ENCODE data around the gene GPC6. TPM values are rescaled to one million over a fixed set of nuclear protein-coding genes. Genes with fewer than 3 reads are reported as not detected.

The GPC6 gene
- total RNA-seq, 1 experiment from 2014 or later: 1.6 TPM

DNA sequence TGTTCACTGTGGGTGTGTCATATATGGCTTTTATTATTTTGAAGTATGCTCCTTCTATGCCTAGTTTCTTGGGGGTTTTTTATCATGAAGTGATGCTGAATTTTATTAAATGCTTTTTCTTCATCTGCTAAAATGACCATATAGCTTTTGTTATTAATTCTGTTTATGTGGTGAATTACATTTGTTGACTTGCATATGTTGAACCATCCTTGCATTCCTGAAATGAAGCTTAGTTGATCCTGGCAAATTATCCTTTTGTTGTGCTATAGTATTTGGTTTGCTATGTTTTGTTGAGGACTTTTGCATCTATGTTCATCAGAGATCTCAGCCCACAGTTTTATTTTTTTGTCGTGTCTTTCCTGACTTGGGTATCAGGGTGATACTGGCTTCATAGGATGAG, 12.1 kb downstream of the GPC6 start:
- no peak overlapping the region for H3K4me3 ChIP-seq
- no peaks in the 10 kb centered on the region for H3K36me3 ChIP-seq

GRCh38 chr13:93243375-93244063, 16.9 kb downstream of the GPC6 start:
- peaks cover 14% of the 10 kb centered on the region for H3K9me3 ChIP-seq (replicated peaks)
- no peak overlapping the region for H3K27ac ChIP-seq
- H3K36me3 ChIP-seq: no peaks in the 10 kb centered on the region
- H3K4me1 ChIP-seq (replicated peaks): peaks cover 11% of the 10 kb centered on the region
- no peaks in the 10 kb centered on the region for H3K27me3 ChIP-seq (replicated peaks)
- H3K4me3 ChIP-seq: no peak overlapping the region
- DNase-seq (ENCODE audit: low read depth in 1 of 2, low spot score in 2 of 2): no peak

More for the DNA sequence above, 12.1 kb downstream of the GPC6 start:
- Histone ChIP-seq H3K9me3 (replicated peaks) (peaks cover 13% of the 10 kb centered on the region), H3K27ac (no peak overlapping the region), H3K27me3 (replicated peaks) (no peaks in the 10 kb centered on the region), H3K4me1 (replicated peaks) (no peaks in the 10 kb centered on the region)
- no peak for DNase-seq (ENCODE audit: low read depth in 1 of 2, low spot score in 2 of 2)

- peak in 1 of 2 experiments; percentile 66 for DNase-seq (ENCODE audit: low read depth in 1 of 2, low spot score in 2 of 2)
- Histone ChIP-seq H3K9me3 (replicated peaks) (peaks cover 8% of the 10 kb centered on the region), H3K27me3 (replicated peaks) (no peaks in the 10 kb centered on the region), H3K27ac (no peak overlapping the region), H3K4me3 (peak overlapping the region; percentile 11), H3K4me1 (replicated peaks) (peaks cover 16% of the 10 kb centered on the region), H3K36me3 (no peaks in the 10 kb centered on the region)
These were observed 17.7 kb downstream of the GPC6 start for GRCh38 chr13:93244141-93244917.

DNA sequence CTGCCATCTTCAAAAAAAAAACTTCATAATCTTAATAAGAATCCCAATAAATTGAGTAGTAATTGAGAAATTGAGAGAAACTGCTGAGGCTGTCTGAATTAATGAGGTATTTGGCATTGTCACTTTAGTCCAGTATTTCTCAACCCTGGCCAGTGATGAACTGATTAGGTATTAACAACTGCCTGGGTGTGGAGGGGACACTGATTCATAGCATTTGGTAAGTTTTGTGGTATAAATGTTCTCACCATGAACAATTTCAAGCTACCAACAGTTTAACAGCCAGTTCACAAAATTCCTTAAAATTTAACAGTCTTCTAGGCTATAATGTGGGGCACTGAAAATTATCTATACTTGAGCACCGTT, 18.3 kb downstream of the GPC6 start:
- Histone ChIP-seq H3K36me3 (no peaks in the 10 kb centered on the region), H3K27me3 (replicated peaks) (no peaks in the 10 kb centered on the region), H3K9me3 (replicated peaks) (0 out of 2 replicates have a peak, but pooled peaks cover 6% of the 10 kb centered on the region), H3K4me1 (replicated peaks) (peaks cover 22% of the 10 kb centered on the region), H3K4me3 (no peak overlapping the region), H3K27ac (no peak overlapping the region)
- DNase-seq (ENCODE audit: low read depth in 1 of 2, low spot score in 2 of 2): no peak

- Histone ChIP-seq H3K27ac (no peak overlapping the region), H3K4me1 (replicated peaks) (peaks cover 24% of the 10 kb centered on the region), H3K36me3 (no peaks in the 10 kb centered on the region)
These were observed 19.5 kb downstream of the GPC6 start for GRCh38 chr13:93246069-93246468.

GRCh38 chr13:93248627-93249047, 22.0 kb downstream of the GPC6 start:
- Histone ChIP-seq H3K4me1 (replicated peaks) (peaks cover 24% of the 10 kb centered on the region), H3K27ac (peak overlapping the region; percentile 50; the same call in 1 of the 2 replicates), H3K36me3 (no peaks in the 10 kb centered on the region), H3K27me3 (replicated peaks) (no peaks in the 10 kb centered on the region), H3K9me3 (replicated peaks) (0 out of 2 replicates have a peak, but pooled peaks cover 6% of the 10 kb centered on the region), H3K4me3 (no peak overlapping the region)
- no peak for DNase-seq (ENCODE audit: low read depth in 1 of 2, low spot score in 2 of 2)

More at GRCh38 chr13:93246069-93246468, 19.5 kb downstream of the GPC6 start:
- Histone ChIP-seq H3K27me3 (replicated peaks) (no peaks in the 10 kb centered on the region), H3K9me3 (replicated peaks) (0 out of 2 replicates have a peak, but pooled peaks cover 6% of the 10 kb centered on the region), H3K4me3 (no peak overlapping the region)
- DNase-seq (ENCODE audit: low read depth in 1 of 2, low spot score in 2 of 2): no peak

- Histone ChIP-seq H3K4me1 (replicated peaks) (peaks cover 18% of the 10 kb centered on the region), H3K27ac (peak overlapping the region; percentile 50)
- DNase-seq (ENCODE audit: low read depth in 1 of 2, low spot score in 2 of 2): peak; percentile 80 to 83
These were observed 23.0 kb downstream of the GPC6 start for GRCh38 chr13:93249364-93250306.

DNA sequence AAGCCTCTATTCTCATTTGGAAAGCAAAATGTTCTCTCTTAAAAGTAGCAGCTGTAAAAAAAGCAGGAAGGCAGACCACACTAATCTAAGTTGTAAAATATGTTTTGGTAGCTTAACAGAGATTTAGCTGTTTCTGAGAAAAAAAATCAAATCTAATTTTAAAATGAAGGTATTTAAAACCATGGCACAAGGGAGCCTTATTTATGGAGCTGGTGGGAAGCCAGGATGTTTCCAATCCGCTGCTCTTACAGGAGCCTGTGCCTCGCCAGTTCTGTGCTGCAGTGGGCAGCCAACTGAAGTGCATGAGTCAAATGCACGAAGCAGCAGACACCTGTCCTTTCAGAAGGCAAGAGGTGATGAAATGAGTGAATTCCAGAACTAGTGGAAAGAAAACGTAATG, 28.2 kb downstream of the GPC6 start:
- Histone ChIP-seq H3K4me1 (replicated peaks) (peaks cover 3% of the 10 kb centered on the region), H3K4me3 (no peak overlapping the region), H3K27me3 (replicated peaks) (no peaks in the 10 kb centered on the region), H3K9me3 (replicated peaks) (no peaks in the 10 kb centered on the region), H3K36me3 (no peaks in the 10 kb centered on the region), H3K27ac (no peak overlapping the region)
- DNase-seq (ENCODE audit: low read depth in 1 of 2, low spot score in 2 of 2): no peak

More at GRCh38 chr13:93249364-93250306, 23.0 kb downstream of the GPC6 start:
- no peak overlapping the region for H3K4me3 ChIP-seq
- H3K36me3 ChIP-seq: no peaks in the 10 kb centered on the region
- 0 out of 2 replicates have a peak, but pooled peaks cover 6% of the 10 kb centered on the region for H3K9me3 ChIP-seq (replicated peaks)
- no peaks in the 10 kb centered on the region for H3K27me3 ChIP-seq (replicated peaks)

GRCh38 chr13:93256998-93257397, 30.4 kb downstream of the GPC6 start:
- no peak for DNase-seq (ENCODE audit: low read depth in 1 of 2, low spot score in 2 of 2)
- Histone ChIP-seq H3K27ac (no peak overlapping the region), H3K27me3 (replicated peaks) (no peaks in the 10 kb centered on the region), H3K36me3 (no peaks in the 10 kb centered on the region), H3K4me3 (no peak overlapping the region), H3K4me1 (replicated peaks) (peaks cover 2% of the 10 kb centered on the region; the same call in 1 of the 2 replicates), H3K9me3 (replicated peaks) (no peaks in the 10 kb centered on the region)

- DNase-seq (ENCODE audit: low read depth in 1 of 2, low spot score in 2 of 2): no peak
- H3K27ac ChIP-seq: no peak overlapping the region
These were observed 33.0 kb downstream of the GPC6 start for GRCh38 chr13:93259527-93260080.

GRCh38 chr13:93260591-93260990, 34.0 kb downstream of the GPC6 start:
- Histone ChIP-seq H3K4me1 (replicated peaks) (peaks cover 12% of the 10 kb centered on the region), H3K9me3 (replicated peaks) (no peaks in the 10 kb centered on the region), H3K27me3 (replicated peaks) (no peaks in the 10 kb centered on the region), H3K36me3 (no peaks in the 10 kb centered on the region), H3K4me3 (no peak overlapping the region), H3K27ac (no peak overlapping the region)
- no peak for DNase-seq (ENCODE audit: low read depth in 1 of 2, low spot score in 2 of 2)

More at GRCh38 chr13:93259527-93260080, 33.0 kb downstream of the GPC6 start:
- Histone ChIP-seq H3K4me3 (no peak overlapping the region), H3K4me1 (replicated peaks) (peaks cover 12% of the 10 kb centered on the region), H3K9me3 (replicated peaks) (no peaks in the 10 kb centered on the region), H3K36me3 (no peaks in the 10 kb centered on the region), H3K27me3 (replicated peaks) (no peaks in the 10 kb centered on the region)

- Histone ChIP-seq H3K9me3 (replicated peaks) (no peaks in the 10 kb centered on the region), H3K4me1 (replicated peaks) (peaks cover 12% of the 10 kb centered on the region), H3K27me3 (replicated peaks) (no peaks in the 10 kb centered on the region), H3K36me3 (no peaks in the 10 kb centered on the region), H3K27ac (peak overlapping the region; percentile 31), H3K4me3 (no peak overlapping the region)
- DNase-seq (ENCODE audit: low read depth in 1 of 2, low spot score in 2 of 2): peak in 1 of 2 experiments; percentile 57
These were observed 36.2 kb downstream of the GPC6 start for GRCh38 chr13:93262729-93263345.

DNA sequence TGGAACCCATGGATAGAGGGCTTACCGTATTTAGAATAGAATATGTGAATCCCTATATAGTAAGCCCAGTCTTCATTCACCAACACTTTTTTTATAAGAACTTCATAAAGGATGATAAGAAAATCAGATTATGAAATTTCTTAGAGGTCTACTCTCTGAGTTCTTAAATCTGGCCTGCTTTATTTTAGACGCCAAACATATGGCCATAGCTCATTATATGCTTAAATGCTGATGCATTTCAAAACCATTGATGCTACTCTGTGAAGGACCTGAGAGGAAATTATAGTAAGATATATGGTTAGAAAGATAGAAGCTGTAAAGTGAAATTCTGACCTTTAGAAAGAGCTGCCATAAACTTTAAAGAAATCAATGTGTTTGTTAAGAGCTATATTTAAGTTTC, 38.3 kb downstream of the GPC6 start:
- H3K27ac ChIP-seq: no peak overlapping the region
- peaks cover 12% of the 10 kb centered on the region for H3K4me1 ChIP-seq (replicated peaks)
- no peak overlapping the region for H3K4me3 ChIP-seq
- H3K27me3 ChIP-seq (replicated peaks): no peaks in the 10 kb centered on the region
- no peaks in the 10 kb centered on the region for H3K9me3 ChIP-seq (replicated peaks)
- no peak for DNase-seq (ENCODE audit: low read depth in 1 of 2, low spot score in 2 of 2)
- no peaks in the 10 kb centered on the region for H3K36me3 ChIP-seq

Data from SJSA1 (cell line).